Measurements from ENCODE around the gene BPIFB3. TPM values are rescaled to one million over a fixed set of nuclear protein-coding genes. Genes with fewer than 3 reads are reported as not detected.
"Not testable (repeated sequence)": the region's sequence is repeated elsewhere in the genome, so short reads cannot be mapped to it uniquely, and the experiment has no call there.

The BPIFB3 gene
- total and polyA plus RNA-seq, 9 donors = 0.15 TPM; not detected in 8

GRCh38 chr20:33120934-33121333, 67.2 kb downstream of the BPIFB3 start:
- TF ChIP-seq EP300 (IDR thresholded peaks at IDR 0.05) (no peak), CTCF (IDR thresholded peaks at IDR 0.05) (no peak), POLR2A (IDR thresholded peaks at IDR 0.05) (no peak)
- no peak overlapping the region for H3K4me3 ChIP-seq
- no peaks in the 10 kb centered on the region for H3K4me1 ChIP-seq (ENCODE audit: insufficient read depth)
- H3K9me3 ChIP-seq = no peaks in the 10 kb centered on the region
- intact Hi-C loops (cut with DNase I) = no loop called here
- WGBS, 3 donors = 87 to 92% (median 90%) methylated on average over 3 of the region's 3 CpGs
- no peaks in the 10 kb centered on the region for H3K36me3 ChIP-seq
- H3K27ac ChIP-seq = no peak overlapping the region
- DNase-seq = no peak
- no peaks in the 10 kb centered on the region for H3K27me3 ChIP-seq

GRCh38 chr20:33122297-33122696, 68.6 kb downstream of the BPIFB3 start:
- H3K36me3 ChIP-seq; DNase-seq; intact Hi-C loops (cut with DNase I); H3K4me3 ChIP-seq; H3K27ac ChIP-seq; H3K9me3 ChIP-seq; H3K27me3 ChIP-seq; H3K4me1 ChIP-seq (ENCODE audit: insufficient read depth): not testable (repeated sequence)
- 36 to 54% (median 44%) methylated on average over 1 of the region's 1 CpG for WGBS, 3 donors

Other genes with a start within 250 kb of the BPIFB3 start
- gene MAPRE1, start 233.9 kb upstream of the BPIFB3 start, total RNA-seq = 10 to 100 TPM; 43.3 to 94.1 (median 83.2) TPM
- gene MAPRE1, start 233.9 kb upstream of the BPIFB3 start, polyA plus RNA-seq = 100 to 1,000 TPM in 1 of 2 donors, 10 to 100 TPM in 1; 34.9 to 110 TPM
- gene EFCAB8, start 195.0 kb upstream of the BPIFB3 start, total RNA-seq = under 1 TPM in 2 of 7 donors, not detected in 5; 0.08 to 0.20 TPM
- not detected for gene EFCAB8, start 195.0 kb upstream of the BPIFB3 start, polyA plus RNA-seq
- not detected for gene SUN5, start 49.5 kb upstream of the BPIFB3 start, total RNA-seq
- gene SUN5, start 49.5 kb upstream of the BPIFB3 start, polyA plus RNA-seq = not detected
- under 1 TPM in 1 of 7 donors, not detected in 6; 0.26 TPM for gene BPIFB2, start 46.2 kb upstream of the BPIFB3 start, total RNA-seq
- gene BPIFB2, start 46.2 kb upstream of the BPIFB3 start, polyA plus RNA-seq = not detected
- not detected for gene BPIFB6, start 22.3 kb upstream of the BPIFB3 start, total RNA-seq
- not detected for gene BPIFB6, start 22.3 kb upstream of the BPIFB3 start, polyA plus RNA-seq
- not detected for gene BPIFB4, start 25.7 kb downstream of the BPIFB3 start, total RNA-seq
- not detected for gene BPIFB4, start 25.7 kb downstream of the BPIFB3 start, polyA plus RNA-seq
- not detected for gene BPIFA2, start 114.3 kb downstream of the BPIFB3 start, total RNA-seq
- not detected for gene BPIFA2, start 114.3 kb downstream of the BPIFB3 start, polyA plus RNA-seq
- gene BPIFA3, start 163.4 kb downstream of the BPIFB3 start, total RNA-seq = not detected
- gene BPIFA3, start 163.4 kb downstream of the BPIFB3 start, polyA plus RNA-seq = not detected
- gene BPIFA1, start 182.1 kb downstream of the BPIFB3 start, total RNA-seq = not detected
- not detected for gene BPIFA1, start 182.1 kb downstream of the BPIFB3 start, polyA plus RNA-seq
- under 1 TPM in 1 of 7 donors, not detected in 6; 0.15 TPM for gene BPIFB1, start 229.3 kb downstream of the BPIFB3 start, total RNA-seq
- not detected for gene BPIFB1, start 229.3 kb downstream of the BPIFB3 start, polyA plus RNA-seq